SJSA1 (cell line): Measurements from ENCODE around the gene ZNF486. TPM values are rescaled to one million over a fixed set of nuclear protein-coding genes. Genes with fewer than 3 reads are reported as not detected.
"Not testable (repeated sequence)": the region's sequence is repeated elsewhere in the genome, so short reads cannot be mapped to it uniquely, and the experiment has no call there.

Source experiments
- DNase-seq, 2 experiments: peaks; one replicate each; pipeline ENCODE4 v3.0.0-alpha.2; 2015 to 2020; ENCODE audit warnings: low spot score in 2 of 2, low read depth in 1 of 2
- H3K27ac ChIP-seq: fragments of 250-450 bp; sonication (Bioruptor Pico); 2 replicates; pipeline ENCODE4 v1.5.1; 2020; ENCODE audit warnings: mild to moderate bottlenecking, moderate library complexity
- H3K27me3 ChIP-seq: fragments of 250-450 bp; sonication (Bioruptor Pico); replicated peaks from 2 replicates; pipeline ENCODE4 v1.5.1; 2020; ENCODE audit warnings: mild to moderate bottlenecking, moderate library complexity
- H3K36me3 ChIP-seq: fragments of 250-450 bp; sonication (Bioruptor Pico); 2 replicates; pipeline ENCODE4 v1.5.1; 2020; ENCODE audit warnings: mild to moderate bottlenecking
- H3K4me1 ChIP-seq: fragments of 250-450 bp; sonication (Bioruptor Pico); replicated peaks from 2 replicates; pipeline ENCODE4 v1.6.1; 2021; ENCODE audit warnings: mild to moderate bottlenecking
- H3K4me3 ChIP-seq: fragments of 250-450 bp; sonication (Bioruptor Pico); 2 replicates; pipeline ENCODE4 v1.5.1; 2020; ENCODE audit warnings: mild to moderate bottlenecking
- H3K9me3 ChIP-seq: fragments of 250-450 bp; sonication (Bioruptor Pico); replicated peaks from 2 replicates; pipeline ENCODE4 v1.5.1; 2020; ENCODE audit warnings: mild to moderate bottlenecking
- total RNA-seq: library from RNA; depleted of rRNA; stranded (reverse); fragments of >200 nt; shearing (Covaris generic); gene quantifications from 2 replicates; pipeline ENCODE4 v1.2.3, GENCODE V29; 2014

The ZNF486 gene
- total RNA-seq, 1 experiment from 2014 or later, result 1.2 TPM

- peaks cover 4% of the 10 kb centered on the region; the same call in 1 of the 2 replicates for H3K9me3 ChIP-seq
Measured at GRCh38 chr19:20171285-20171684, 4.3 kb downstream of the ZNF486 start.

DNA sequence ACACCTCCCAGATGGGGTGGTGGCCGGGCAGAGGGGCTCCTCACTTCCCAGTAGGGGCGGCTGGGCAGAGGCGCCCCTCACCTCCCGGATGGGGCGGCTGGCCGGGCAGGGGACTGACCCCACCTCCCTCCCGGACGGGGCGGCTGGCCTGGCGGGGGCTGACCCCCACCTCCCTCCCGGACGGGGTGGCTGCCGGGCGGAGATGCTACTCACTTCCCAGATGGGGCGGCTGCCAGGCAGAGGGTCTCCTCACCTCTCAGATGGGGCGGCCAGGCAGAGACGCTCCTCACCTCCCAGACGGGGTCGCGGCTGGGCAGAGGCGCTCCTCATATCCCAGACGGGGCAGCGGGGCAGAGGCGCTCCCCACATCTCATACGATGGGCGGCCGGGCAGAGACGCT lies 8.8 kb downstream of the ZNF486 start:
- H3K27ac ChIP-seq, H3K4me1 ChIP-seq, DNase-seq, H3K9me3 ChIP-seq, H3K36me3 ChIP-seq, H3K4me3 ChIP-seq, H3K27me3 ChIP-seq: not testable (repeated sequence)

More at GRCh38 chr19:20171285-20171684, 4.3 kb downstream of the ZNF486 start:
- H3K36me3 ChIP-seq, result no peaks in the 10 kb centered on the region
- H3K4me3 ChIP-seq, result no peak overlapping the region
- H3K27me3 ChIP-seq, result no peaks in the 10 kb centered on the region
- H3K4me1 ChIP-seq, result no peaks in the 10 kb centered on the region
- H3K27ac ChIP-seq, result no peak overlapping the region
- no peak for DNase-seq

DNA sequence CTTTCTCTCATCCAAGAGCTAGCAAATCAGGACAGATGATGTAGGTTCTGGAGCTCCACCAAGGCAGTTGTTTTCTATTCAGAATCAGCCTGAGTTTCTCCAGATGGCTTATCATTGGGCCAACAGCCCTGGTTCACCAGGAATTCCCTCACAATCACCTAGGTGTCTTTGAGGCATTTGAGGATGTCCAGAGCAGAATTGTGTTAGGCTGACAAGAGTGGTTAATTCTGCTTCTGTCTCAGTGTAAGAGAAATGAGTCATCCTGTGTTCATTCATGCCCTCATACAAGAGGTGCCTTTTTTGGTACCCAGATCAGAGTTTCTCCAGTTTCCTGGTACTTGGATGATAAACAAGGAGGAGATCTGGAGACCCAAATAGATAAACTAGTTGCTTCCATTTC lies 12.9 kb downstream of the ZNF486 start:
- not testable (repeated sequence) for H3K4me3 ChIP-seq, H3K36me3 ChIP-seq, H3K27ac ChIP-seq, H3K4me1 ChIP-seq, H3K27me3 ChIP-seq, H3K9me3 ChIP-seq, DNase-seq

GRCh38 chr19:20182222-20182785 lies 15.3 kb downstream of the ZNF486 start:
- H3K27me3 ChIP-seq, result no peaks in the 10 kb centered on the region
- no peaks in the 10 kb centered on the region; the same call in 1 of the 2 replicates for H3K9me3 ChIP-seq
- no peaks in the 10 kb centered on the region for H3K4me1 ChIP-seq
- H3K36me3 ChIP-seq, result no peaks in the 10 kb centered on the region
- H3K27ac ChIP-seq, result no peak overlapping the region
- no peak overlapping the region for H3K4me3 ChIP-seq
- DNase-seq, result no peak

GRCh38 chr19:20186174-20186573 lies 19.2 kb downstream of the ZNF486 start:
- H3K4me3 ChIP-seq, result no peak overlapping the region
- H3K27me3 ChIP-seq, result no peaks in the 10 kb centered on the region
- H3K36me3 ChIP-seq, result no peaks in the 10 kb centered on the region
- no peak overlapping the region for H3K27ac ChIP-seq
- H3K4me1 ChIP-seq, result no peaks in the 10 kb centered on the region
- H3K9me3 ChIP-seq, result no peaks in the 10 kb centered on the region
- no peak for DNase-seq

DNA sequence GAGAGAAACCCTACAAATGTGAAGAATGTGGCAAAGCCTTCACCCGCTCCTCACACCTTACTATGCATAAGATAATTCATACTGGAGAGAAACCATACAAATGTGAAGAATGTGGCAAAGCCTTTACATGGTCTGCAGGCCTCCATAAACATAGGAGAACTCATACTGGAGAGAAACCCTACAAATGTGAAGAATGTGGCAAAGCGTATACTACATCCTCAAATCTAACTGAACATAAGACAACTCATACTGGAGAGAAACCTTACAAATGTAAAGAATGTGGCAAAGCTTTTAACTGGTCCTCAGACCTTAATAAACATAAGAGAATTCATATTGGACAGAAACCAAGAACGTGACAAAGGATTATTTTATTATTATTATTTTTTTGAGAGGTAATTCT lies 30.7 kb downstream of the ZNF486 start:
- Histone ChIP-seq H3K27ac (no peak overlapping the region), H3K4me3 (no peak overlapping the region), H3K4me1 (no peaks in the 10 kb centered on the region), H3K9me3 (peaks cover 6% of the 10 kb centered on the region; the same call in 1 of the 2 replicates), H3K27me3 (no peaks in the 10 kb centered on the region), H3K36me3 (no peaks in the 10 kb centered on the region)
- no peak for DNase-seq

GRCh38 chr19:20209051-20209450 lies 42.0 kb downstream of the ZNF486 start:
- Histone ChIP-seq H3K27me3 (no peaks in the 10 kb centered on the region), H3K4me3 (no peak overlapping the region), H3K4me1 (no peaks in the 10 kb centered on the region), H3K27ac (no peak overlapping the region), H3K36me3 (no peaks in the 10 kb centered on the region), H3K9me3 (0 out of 2 replicates have a peak, but pooled peaks cover 2% of the 10 kb centered on the region)
- DNase-seq, result no peak

DNA sequence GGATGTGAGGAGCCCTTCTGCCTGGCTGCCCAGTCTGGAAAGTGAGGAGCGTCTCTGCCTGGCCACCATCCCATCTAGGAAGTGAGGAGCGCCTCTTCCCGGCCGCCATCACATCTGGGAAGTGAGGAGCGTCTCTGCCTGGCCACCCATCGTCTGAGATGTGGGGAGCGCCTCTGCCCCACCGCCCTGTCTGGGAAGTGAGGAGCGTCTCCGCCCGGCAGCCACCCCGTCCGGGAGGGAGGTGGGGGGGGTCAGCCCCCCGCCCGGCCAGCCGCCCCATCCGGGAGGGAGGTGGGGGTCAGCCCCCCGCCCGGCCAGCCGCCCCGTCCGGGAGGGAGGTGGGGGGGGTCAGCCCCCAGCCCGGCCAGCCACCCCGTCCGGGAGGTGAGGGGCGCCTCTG lies 47.4 kb downstream of the ZNF486 start:
- not testable (repeated sequence) for H3K9me3 ChIP-seq, H3K27me3 ChIP-seq, H3K27ac ChIP-seq, H3K4me1 ChIP-seq, DNase-seq, H3K36me3 ChIP-seq, H3K4me3 ChIP-seq

GRCh38 chr19:20221605-20222004 lies 54.6 kb downstream of the ZNF486 start:
- not testable (repeated sequence) for H3K27me3 ChIP-seq, H3K36me3 ChIP-seq, H3K4me3 ChIP-seq, H3K4me1 ChIP-seq, H3K27ac ChIP-seq, H3K9me3 ChIP-seq, DNase-seq

DNA sequence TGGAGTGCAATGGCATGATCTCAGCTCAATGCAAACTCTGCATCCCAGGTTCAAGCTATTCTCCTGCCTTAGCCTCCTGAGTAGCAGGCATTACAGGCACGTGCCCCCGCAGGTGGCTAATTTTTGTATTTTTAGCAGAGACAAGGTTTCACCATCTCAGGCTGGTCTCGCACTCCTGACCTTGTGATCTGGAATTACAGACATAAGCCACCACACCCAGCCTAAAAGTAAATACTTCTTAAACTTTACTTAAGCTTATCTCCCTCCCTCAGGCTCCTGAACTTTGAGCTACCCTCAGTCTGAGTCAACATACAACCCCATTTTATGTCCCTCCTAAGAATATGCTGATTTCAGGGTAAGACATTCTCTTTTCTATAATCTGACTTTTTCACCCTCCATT lies 66.1 kb downstream of the ZNF486 start:
- Histone ChIP-seq H3K27me3 (no peaks in the 10 kb centered on the region), H3K9me3 (0 out of 2 replicates have a peak, but pooled peaks cover 1% of the 10 kb centered on the region), H3K4me1 (no peaks in the 10 kb centered on the region), H3K27ac (no peak overlapping the region), H3K36me3 (no peaks in the 10 kb centered on the region), H3K4me3 (no peak overlapping the region)
- DNase-seq, result no peak

GRCh38 chr19:20235156-20235555 lies 68.1 kb downstream of the ZNF486 start:
- no peak for DNase-seq
- Histone ChIP-seq H3K27me3 (no peaks in the 10 kb centered on the region), H3K9me3 (no peaks in the 10 kb centered on the region), H3K4me3 (no peak overlapping the region), H3K36me3 (no peaks in the 10 kb centered on the region), H3K27ac (no peak overlapping the region), H3K4me1 (no peaks in the 10 kb centered on the region)

DNA sequence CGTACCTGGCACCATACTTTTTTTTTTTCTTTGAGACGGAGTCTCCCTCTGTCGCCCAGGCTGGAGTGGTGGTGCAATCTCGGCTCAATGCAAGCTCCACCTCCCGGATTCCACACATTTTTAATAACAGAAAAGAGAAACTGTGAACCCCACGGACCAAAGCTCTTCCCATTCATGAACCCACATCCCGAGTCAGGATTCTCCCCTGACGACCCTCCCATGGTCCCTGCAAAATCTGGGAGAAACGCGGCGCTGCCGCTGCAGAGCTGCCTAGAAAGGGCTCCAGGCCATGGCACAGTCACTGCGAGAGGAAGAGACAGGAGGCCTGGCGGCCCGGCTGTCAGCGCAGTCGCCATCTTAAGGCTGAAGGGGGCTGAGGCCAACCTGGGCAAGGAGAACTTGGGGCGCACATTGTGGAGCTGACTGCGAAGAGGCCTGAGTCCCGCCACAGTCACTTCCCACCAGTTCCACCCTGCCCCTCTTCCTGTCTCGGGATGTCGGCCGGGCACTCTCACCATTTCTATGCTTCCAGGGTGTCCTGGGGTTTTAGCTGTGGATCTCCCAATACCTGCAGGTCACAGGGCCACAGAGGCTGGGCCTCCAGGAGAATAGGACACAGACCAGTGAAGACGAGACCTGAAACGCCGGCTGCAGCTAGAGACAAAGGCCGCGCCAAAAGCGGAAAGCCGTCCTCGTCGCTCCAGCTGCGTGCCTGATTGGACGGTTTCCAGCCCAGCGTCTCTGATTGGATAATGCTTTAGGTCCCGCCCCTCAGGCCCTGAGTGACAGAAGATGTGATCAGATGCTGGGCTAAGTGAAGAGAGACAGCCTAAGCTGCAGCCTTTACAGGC lies 71.0 kb downstream of the ZNF486 start:
- no peaks in the 10 kb centered on the region for H3K9me3 ChIP-seq
- DNase-seq, result no peak
- no peaks in the 10 kb centered on the region for H3K4me1 ChIP-seq

GRCh38 chr19:20243629-20244028 lies 76.6 kb downstream of the ZNF486 start:
- H3K9me3 ChIP-seq, result no peaks in the 10 kb centered on the region
- H3K36me3 ChIP-seq, result no peaks in the 10 kb centered on the region
- H3K4me3 ChIP-seq, result no peak overlapping the region
- no peaks in the 10 kb centered on the region for H3K27me3 ChIP-seq
- no peak overlapping the region for H3K27ac ChIP-seq
- H3K4me1 ChIP-seq, result no peaks in the 10 kb centered on the region
- no peak for DNase-seq

More for the DNA sequence above, 71.0 kb downstream of the ZNF486 start:
- no peaks in the 10 kb centered on the region for H3K36me3 ChIP-seq
- H3K4me3 ChIP-seq, result no peak overlapping the region
- no peak overlapping the region for H3K27ac ChIP-seq
- H3K27me3 ChIP-seq, result no peaks in the 10 kb centered on the region

GRCh38 chr19:20244356-20244755 lies 77.3 kb downstream of the ZNF486 start:
- no peak overlapping the region for H3K4me3 ChIP-seq
- no peaks in the 10 kb centered on the region for H3K4me1 ChIP-seq
- no peaks in the 10 kb centered on the region for H3K9me3 ChIP-seq
- no peaks in the 10 kb centered on the region for H3K36me3 ChIP-seq
- no peak for DNase-seq
- H3K27ac ChIP-seq, result no peak overlapping the region
- no peaks in the 10 kb centered on the region for H3K27me3 ChIP-seq
